ENCODE measurements around the gene NT5C1A.
A peak's percentile ranks its signal among the peaks of the same experiment; 100 is the strongest.

The NT5C1A gene

DNA sequence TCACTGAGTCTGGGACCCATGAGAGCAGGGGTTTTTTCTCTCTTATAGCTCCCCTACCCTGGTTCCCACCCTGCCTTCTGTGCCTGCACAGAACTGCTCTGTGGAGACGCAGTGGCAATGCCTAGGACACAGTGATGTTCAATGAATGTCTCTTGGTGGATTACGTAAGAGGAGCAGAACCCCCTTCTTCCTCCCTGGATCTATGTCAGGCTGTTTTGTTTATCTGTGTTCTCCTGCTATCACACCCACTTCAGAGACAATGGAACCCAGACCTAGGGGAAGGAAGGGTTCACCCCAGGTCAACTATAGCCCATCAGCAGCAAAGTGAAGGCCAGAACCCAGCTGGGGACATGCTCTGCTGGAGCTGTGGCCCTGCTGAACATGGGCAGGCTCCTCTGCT, 17.3 kb upstream of the NT5C1A start:
- no peak for DNase-seq

DNA sequence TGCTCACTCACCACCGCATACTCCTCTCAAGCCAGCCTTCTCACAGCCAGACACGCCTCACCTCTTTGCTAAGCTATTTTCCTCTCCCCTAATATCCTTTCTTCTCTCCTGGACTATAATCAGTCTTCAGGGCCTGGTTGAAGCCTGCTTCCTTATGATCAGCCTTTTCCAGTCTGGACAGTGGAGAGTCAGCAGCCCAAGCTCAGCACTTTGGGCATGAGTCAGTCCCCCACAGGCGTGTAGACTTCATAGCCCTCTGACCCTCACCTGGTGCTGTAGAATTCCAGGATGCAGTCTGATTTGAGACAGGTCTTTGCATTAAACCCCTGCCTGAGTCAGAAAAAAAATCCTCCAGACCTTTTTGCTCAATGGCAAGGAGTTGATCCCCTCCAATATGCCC, 16.8 kb upstream of the NT5C1A start:
- DNase-seq = no peak

DNA sequence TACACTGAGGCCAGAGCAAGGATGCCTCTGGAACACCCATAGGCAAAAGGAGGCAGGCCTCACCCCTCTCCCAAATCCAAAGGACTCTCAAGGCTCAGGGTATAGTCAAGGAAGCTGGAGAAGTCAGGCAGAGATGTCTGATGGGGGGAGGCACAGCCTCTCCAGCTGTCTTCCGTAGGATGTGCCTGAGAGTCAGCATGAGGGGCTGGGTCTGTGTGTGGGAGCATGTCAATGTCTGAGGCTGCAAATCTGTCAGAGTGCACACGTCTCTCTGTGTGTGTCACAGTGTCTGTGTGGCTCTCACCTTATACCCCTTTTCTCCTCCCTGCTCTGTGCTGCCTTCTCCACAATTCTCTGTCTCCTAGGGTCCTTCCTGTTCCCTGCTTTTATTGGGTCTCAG, 15.3 kb upstream of the NT5C1A start:
- no peak for DNase-seq

DNA sequence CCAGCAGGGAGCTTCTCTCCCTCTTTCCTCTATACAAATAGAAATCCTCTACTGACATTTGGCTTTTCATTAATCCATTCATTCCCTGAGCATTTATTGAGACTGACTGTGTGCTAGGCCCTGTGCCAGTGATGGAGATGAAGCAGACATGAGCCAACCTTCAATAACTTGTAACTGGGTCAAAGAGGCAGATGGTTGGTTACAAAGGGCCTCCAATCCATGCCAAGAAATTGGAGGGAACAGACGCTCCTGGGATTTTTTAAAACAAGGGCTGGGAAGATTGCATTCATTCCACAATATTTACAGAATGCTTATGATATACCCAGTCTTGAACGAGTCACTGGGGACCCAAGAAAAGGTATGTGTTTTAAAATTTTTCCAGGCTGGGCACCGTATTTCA, 13.2 kb upstream of the NT5C1A start:
- DNase-seq = no peak

DNA sequence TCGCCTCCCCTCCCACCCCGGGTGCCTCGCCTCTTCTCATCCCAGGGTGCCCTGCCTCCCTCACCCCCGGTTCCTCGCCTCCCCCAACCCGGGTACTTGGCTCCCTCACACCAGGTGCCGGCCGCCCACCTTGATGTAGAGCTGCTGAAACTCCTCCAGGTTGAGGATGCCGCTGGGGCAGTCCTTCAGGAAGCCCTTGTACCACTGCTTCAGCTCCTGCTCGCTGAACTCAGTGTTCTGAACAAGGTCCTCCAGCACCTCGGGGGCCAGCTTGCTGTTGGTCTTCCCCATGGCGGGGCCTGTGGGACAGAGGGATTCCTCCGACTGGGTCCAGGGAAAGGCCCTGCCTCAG, 12.4 kb upstream of the NT5C1A start:
- DNase-seq = no peak

DNA sequence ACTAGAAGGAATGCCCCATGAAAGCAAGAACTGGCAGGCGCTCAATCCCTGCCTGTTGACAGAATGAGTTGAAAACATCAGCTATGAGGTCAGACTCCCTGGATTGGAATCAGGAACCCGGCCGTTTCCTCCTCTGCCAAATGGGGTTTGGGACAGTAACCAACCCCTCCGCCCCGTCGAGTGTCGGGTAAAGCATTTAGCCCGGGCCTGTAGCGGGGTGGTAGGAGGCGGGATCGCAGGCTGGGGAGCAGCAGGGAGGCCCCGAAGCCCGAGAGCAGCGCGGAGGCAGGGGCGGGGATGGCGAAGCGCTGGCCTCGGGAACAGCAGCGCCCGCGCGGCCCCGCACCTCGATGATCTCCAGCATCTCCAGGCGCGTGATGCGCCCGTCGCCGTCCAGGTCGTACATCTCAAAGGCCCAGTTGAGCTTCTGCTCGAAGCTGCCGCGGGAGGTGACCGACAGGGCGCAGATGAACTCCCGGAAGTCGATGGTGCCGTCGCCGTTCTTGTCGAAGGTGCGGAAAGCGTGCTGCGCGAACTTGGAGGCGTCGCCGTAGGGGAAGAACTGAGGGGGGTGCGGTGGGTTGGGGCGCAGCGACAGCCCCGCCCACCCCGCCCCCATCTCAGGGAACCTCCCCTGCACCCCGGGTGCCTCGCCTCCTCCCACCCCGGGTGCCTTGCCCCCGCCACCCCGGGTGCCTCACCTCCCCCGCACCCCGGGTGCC, 11.8 kb upstream of the NT5C1A start:
- peak; percentile 70 for DNase-seq

DNA sequence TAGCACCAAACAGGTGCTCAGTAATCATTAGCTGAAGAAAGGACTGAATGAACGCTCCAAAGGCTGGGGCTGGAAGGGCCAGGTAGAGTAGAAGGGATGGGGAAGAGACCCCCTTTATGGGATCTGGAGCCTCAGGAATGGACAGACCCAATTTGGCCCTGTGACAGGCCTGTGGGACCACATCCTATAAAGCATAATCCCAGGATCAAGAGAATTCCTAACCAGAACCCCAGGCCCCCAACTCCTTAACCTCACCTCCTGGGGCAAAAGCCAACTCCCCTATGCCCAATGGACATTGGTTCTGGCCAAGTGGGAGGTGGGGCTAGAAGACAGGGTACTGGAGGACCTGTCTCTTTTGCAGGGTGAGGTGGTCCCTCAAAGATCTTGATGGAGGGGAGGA, 10.1 kb upstream of the NT5C1A start:
- DNase-seq = no peak

DNA sequence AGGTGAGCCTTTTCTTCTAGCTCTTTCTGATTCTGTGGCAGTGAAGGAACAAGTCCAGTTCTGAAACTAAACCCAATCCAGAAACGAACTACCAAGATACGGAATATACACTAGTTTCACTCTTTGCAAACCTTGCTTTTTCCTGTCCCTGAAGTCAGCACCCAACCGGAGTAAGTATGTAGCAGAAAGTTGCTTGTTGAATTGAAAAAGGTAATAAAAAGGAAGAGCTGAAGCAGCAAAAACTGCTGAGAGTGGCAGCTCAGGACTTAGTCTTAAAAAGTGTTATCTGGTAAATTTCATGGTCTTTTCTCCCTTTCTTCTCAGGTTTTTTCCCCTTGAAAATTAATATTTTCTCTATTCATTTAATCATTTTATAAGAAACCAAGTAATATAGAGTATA, 9.4 kb upstream of the NT5C1A start:
- DNase-seq = no peak

DNA sequence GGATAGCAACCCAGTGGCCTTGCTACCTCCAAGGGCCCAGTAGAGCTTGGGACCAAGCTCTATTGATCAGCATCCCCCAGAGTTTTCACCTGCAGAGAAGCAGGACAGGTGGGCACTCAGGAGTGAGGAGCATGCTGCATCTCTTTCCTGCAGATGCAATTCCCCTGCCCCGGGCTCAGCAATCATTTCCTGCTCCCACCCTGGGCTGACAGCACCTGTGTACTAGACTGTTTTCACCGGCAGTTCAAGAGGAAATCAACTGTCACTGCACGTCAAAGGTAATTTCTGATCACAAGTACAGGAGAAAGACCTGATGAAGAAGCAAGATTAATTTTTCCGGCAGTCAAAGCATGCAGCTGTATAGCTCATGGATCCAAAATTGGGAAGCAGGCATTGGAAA, 8.8 kb upstream of the NT5C1A start:
- peak; percentile 44 for DNase-seq

DNA sequence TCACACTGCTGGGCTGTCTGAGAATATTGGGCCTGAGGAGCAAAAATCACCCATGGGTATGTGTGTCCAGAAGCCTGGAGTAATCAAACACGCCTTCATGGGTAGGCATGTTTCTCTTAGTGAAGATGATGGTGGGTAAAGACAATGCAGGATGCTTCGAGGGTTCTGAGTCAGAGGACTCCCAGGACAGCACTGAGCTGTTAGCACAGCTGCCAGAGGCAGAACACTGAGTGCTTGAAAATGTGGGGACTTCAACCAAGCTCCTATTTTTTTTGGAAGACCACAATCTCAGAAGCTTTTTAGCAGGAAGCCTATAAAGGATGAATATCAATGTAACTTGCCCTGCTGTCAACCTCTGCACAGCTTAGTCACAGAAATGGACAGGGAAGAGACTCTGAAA, 7.9 kb upstream of the NT5C1A start:
- no peak for DNase-seq

DNA sequence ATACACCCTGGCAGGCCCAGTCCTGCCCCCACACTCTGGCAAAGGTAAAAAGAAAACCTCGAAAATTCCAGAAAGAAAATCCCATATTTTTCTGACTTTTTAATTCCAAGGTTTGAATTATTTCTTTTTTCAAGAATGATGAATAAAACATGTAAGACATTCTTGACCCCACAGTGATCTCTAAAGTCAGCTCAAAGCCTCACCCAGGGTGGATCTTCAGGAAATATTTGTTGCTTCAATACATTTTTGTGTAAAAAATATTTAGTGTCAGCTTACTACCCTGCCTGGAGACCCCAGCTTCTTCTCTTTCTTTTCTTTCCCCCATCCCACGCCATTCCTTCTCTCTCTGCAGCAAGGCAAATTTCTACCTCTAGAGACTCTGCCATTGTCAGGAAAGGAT, 7.0 kb upstream of the NT5C1A start:
- no peak for DNase-seq

DNA sequence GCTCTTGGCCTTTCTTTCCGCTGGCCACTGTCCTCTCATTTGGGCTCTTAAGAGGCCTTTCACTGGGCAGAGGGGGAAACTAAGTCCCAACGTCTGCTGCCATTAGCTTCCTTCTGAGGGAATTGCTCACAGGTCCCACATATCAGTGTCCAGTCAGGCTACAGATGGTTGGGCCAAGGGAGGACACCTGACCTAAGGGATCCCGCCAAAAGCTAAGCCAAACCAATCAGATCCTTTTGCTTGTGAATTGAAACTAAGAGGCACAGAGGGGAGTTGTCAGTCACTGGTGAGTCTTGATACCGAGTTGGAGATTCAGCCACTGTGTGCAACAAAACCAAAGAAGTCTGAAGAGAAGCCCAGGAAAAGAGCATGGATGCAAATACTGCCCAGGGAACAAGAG, 5.7 kb upstream of the NT5C1A start:
- DNase-seq = no peak

DNA sequence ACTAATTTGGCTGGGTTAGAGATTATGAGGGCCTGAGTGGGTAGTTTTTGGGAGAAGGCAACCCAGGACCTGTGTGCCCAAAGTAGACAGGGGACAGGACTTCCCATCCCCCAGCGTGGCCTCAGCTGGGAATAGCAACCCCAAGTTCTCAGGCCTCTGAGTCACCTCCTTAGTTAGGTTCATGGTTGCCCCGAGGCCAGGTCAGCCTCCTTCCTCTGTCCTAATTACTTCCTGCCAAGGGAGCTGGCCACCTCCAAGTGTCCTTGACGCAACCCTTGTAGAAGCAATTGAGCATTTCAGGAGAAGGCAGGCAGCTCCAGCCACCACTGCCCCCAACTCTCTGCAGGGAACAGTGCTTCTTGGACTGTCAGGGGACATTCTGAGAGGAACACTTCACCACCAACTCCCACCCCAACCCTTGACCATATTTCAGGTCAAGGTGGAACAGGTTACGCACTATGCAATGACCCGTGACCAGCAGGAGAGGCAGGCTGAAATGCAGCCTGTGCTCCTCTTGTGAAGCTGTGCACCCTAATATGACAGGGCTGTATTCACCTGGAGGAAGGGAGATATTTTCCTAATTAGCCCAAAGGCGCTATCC, 5.1 kb upstream of the NT5C1A start:
- DNase-seq = no peak

DNA sequence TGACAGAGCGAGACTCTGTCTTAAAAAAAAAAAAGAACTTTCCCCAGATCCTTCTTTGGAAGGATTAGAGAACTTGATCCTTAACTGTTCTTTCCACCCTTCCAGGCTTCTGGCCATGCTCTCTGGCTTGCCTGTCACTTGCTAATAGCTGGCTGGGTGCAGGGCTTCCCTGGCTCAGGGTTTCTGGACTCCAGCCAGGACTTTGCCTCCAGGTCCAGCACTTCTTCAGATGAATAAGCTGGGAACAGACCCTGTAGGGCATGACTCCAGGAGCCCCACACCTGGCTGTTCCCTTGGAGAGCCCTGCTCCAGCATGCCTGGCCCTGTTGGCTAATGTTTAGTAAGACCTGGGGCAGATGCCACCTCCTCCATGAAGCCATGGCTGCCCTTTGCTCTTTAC, 3.3 kb upstream of the NT5C1A start:
- no peak for DNase-seq

DNA sequence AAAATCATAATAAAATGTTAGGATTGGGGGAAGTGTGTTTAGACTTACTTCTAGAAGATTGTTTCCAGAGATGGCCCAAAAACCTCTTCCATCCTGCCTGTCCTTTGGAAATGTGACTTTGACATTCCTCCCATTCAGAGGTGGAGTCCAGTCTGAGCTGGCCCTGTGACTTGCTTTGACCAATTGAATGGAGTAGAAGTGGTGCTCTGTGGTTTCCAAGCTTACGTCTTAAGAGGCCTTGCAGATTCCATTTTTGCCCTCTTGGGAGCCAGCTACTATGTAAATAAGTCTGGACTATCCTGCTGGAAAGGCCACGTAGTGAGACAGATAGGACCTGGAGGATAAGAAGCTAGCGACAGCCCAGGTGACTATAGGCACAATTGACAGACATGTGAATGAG, 1.3 kb upstream of the NT5C1A start:
- no peak for DNase-seq

DNA sequence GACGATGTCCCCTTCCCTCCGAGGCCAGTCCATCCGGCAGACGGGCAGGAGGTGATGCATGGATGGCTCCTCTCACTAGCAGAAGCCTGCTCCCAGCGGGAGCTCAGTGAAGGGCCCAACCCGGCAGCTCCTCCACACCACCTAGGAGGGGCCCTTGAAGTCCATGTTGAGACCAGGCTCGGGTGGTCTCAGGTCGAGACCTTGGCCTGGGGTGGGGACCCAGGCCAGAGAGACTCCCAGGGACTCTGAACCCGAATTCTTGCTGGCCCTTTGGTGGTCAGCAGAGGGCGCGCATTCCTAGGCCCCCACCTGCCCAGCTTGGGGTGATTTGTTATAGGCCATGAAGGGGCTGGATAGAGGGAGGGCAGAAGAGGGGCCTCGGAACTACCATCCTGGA, 642 bp upstream of the NT5C1A start:
- DNase-seq = peak; percentile 52

DNA sequence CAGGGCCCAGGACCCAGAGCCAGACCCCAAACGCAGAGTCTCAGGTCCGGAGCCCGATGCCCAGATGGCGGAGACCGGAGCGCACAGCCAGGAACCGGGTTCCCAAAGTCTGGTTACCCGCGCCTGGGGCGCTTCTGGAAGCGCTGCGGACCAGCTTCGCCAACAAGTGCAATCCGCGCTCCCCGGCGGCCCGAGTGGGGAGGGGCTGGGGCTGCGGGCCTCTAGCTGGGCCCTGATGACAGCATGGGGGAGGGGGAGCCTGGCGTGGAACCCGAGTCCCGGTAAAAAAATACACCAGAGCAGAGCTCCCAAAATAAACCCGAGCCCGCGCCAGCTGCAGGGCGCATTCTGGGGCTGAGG, 494 bp downstream of the NT5C1A start:
- peak; percentile 8 for DNase-seq

DNA sequence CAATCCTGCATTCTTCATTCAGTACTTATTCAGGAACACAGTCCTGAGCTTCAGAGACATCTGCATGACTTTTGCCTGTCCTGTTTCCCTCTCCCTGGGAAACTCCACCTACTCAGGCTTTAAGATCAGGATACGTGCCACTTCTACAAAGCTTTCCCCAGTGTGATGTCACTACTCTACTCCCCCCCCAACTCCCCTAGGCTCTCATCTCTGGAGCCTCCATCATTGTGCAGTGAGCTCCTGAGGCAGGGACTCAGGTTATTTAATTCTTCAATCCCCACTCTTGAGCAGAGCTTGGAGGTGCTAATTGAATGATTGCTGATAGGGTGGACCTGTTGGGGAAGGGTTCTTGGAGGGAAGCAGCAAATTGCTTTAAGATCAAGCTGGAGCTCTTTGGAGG, 1.2 kb downstream of the NT5C1A start:
- DNase-seq = no peak

DNA sequence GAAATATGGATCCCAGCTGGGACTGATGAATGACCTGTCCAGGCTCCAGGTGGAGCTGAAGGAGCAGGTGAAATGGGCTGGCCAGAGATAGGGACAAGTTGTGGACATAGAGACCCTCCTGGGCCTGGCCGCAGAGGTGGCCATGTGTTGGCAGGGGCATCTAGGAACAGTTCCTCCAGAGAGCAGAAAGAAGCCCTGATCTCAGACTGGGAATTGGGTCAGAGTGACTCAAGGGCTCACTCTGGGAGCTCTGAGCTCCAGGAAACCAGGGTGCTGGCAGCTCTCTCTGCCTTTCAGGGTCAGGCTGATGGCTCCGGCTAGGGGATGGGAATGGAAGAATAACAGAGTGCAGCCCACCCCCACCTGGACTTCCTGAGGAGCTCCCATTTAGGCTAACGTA, 3.0 kb downstream of the NT5C1A start:
- DNase-seq = no peak

DNA sequence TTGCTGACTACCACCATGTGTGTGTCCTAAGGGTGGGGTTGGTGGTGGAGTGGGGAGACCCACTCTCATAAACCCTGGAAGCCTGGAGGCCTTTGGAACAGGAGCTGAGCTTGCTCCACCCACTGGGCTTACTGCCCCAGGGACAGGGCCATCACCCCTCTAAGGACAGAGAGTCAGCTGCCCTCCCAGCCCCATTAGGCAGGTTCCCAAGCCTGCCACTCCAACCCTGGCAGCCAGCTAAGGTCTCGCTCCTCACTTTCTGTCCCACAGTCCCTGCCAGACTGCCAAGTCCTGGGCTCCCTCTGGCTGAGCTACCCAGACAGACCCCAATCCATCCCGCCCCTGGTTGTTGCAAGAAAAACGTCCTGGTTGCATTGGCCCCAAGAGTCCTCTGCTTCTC, 3.8 kb downstream of the NT5C1A start:
- DNase-seq = no peak

DNA sequence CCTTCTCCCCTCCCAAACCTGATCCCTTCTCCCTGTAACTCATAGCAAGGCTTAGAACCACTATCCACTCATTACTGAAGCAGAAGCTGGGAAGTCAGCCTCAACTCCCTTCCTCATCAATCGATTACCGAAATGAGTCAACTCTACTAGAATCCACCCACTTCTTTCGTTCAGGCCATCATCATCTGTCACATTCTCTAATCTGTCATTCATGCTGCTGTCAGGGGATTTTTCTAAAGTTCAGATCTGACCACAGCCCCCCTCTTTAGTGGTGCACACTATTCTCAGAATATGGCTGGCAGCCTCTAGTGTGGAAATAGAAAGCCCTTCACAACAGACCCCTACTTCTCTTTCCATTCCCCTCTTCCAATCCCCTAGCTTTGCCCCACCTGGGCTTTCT, 5.1 kb downstream of the NT5C1A start:
- DNase-seq = no peak

DNA sequence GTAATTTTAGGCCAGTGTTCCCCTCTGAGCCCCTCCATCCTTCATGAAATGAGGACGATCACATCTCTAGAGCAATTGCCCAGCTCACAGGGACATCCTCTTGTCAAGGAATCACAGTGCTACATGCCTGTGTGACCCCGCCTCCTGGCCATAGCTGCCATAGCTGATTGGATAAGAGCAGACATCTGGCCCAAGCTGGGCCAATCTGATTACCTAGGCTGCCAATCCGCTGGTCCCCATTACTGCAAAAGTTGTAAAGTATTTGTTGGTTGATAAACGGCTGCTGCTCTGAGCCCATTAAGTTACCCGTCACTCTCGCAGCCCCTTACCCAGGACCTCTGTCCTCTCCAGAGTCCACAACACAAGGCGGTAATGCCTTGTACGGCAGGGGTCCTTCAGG, 8.3 kb downstream of the NT5C1A start:
- DNase-seq = no peak

DNA sequence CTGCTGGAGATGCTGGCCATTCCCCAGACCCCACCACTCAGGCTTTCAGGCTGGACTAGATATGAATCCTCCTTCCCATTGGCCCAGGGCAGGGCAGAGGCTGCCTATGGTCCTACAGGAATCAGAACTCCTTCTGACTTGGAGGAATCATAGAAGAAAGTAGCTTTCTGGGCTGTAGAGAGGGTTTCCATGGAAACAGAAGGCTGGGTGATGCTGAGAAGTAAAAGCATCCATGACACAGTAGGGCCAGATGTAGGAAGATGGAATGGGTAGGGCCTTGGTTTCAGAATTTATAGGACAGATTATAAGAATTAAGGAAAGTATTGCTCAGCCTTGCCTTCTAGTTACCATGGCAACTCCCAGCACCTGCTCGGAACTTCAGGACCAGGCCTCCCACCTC, 9.0 kb downstream of the NT5C1A start:
- no peak for DNase-seq

DNA sequence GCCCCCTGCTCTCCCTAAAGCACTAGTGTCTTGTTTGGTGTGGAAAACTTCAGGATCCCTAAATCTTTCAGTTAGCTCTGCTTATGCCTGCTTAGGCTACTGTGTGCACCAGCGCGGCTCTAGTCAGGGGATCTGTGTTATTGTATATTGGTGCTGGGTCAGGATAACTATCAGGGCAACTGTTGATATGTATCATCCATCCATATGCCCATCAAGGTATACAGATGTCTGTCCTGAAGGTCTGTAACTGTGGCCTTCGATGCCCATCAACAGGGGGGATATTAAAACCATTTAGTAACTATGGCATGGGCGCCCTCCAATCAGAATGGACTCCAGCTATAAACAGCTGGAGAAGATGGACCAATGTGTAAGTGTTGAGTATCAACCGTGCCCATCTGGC, 12.4 kb downstream of the NT5C1A start:
- no peak for DNase-seq

DNA sequence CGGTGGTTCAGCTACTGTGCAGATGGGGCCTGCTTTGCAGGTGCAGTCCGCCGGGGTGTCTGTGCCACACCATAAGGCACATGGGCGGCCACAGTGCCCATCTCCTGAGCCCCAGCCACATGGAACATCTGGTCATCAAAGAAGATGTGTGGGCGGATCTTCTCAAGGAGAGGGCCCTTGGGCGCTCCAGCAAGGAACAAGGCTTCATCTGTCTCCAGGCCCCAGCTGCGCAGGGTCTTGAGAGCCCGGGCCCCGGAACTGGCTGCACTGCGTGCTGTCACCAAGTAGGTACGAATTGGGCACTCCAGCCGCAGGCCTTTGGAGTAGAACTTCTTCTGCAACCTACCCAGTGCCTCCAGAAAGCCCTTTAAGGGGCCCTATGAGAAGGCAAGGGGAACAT, 12.8 kb downstream of the NT5C1A start:
- DNase-seq = no peak
